Ascending aorta (tissue), 2 donors: ENCODE measurements around the gene NDUFAF8. TPM values are rescaled to one million over a fixed set of nuclear protein-coding genes. Genes with fewer than 3 reads are reported as not detected.

Experiments used
- DNase-seq, 2 donors: peaks; one replicate each; pipeline ENCODE4 v3.0.0-alpha.2; 2019; ENCODE audit warnings: low spot score in 2 of 2
- H3K27ac ChIP-seq, 2 donors: fragments of 200-600 bp; sonication (generic); one replicate each; pipeline ENCODE4 v1.5.1; 2016 to 2017; ENCODE audit warnings: mild to moderate bottlenecking in 1 of 2
- H3K27me3 ChIP-seq: fragments of 200-600 bp; sonication (generic); one replicate; pipeline ENCODE4 v1.5.1; 2017
- H3K36me3 ChIP-seq, 2 donors: fragments of 200-600 bp; sonication (generic); one replicate each; pipeline ENCODE4 v1.5.1; 2016
- H3K4me1 ChIP-seq, 2 donors: fragments of 200-600 bp; sonication (generic); one replicate each; pipeline ENCODE4 v1.5.1; 2016 to 2017; ENCODE audit warnings: mild to moderate bottlenecking in 1 of 2
- H3K4me3 ChIP-seq, 2 donors: fragments of 200-600 bp; sonication (generic); one replicate each; pipeline ENCODE4 v1.5.1; 2016 to 2017; ENCODE audit warnings: mild to moderate bottlenecking in 1 of 2
- H3K9me3 ChIP-seq, 2 donors: fragments of 200-600 bp; sonication (generic); one replicate each; pipeline ENCODE4 v1.5.1; 2016
- intact Hi-C: fragments of 100-400 bp; cut with DNase I; formaldehyde crosslinking; loops from one replicate; pipeline ENCODE4 v1.15.1; 2023
- total RNA-seq: library from RNA; depleted of rRNA; stranded (reverse); fragments of >200 nt; gene quantifications from one replicate; pipeline ENCODE4 v1.1.0, GENCODE V29; 2016
- TF ChIP-seq, protein P1 (sequence below), 3 experiments: fragments of 200-600 bp in 2 of 3; fragments of 450-650 bp in 1 of 3; sonication (generic) in 2 of 3; IDR thresholded peaks; one replicate each; pipeline ENCODE4 v1.5.1; 2016 to 2019; ENCODE audit warnings: antibody characterized with exemption in 3 of 3, mild to moderate bottlenecking in 1 of 3, moderate library complexity in 1 of 3

NDUFAF8 gene
- total RNA-seq, 1 donor from 2014 or later = 6.5 TPM

DNA sequence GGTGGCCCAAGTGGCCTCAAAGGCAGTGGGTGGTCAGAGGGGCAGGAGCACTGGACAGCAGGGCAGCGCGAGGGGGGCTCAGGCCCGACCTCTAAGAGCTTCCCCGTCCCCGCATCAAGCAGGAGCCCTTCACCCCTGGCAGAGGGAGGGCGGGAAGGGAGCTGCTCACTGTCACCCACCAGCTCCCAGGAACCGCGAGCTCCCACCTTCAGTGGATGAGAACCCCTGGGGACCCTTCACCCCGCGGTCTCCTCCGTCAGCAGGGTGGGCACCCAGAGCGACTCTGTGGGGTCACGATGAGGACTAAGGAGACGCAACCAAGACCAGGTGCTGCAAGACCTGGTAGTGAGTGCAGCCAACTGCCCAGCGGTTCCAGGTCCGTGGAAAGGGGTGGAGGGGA, 30.0 kb upstream of the NDUFAF8 start:
- Histone ChIP-seq H3K4me1 (peaks cover 0 to 6% of the 10 kb centered on the region in 2 donors), H3K27ac (no peak overlapping the region), H3K27me3 (no peaks in the 10 kb centered on the region), H3K36me3 (no peaks in the 10 kb centered on the region), H3K9me3 (no peaks in the 10 kb centered on the region), H3K4me3 (no peak overlapping the region)
- DNase-seq = no peak
- intact Hi-C loops = no loop called here
- TF ChIP-seq, protein P1, sequence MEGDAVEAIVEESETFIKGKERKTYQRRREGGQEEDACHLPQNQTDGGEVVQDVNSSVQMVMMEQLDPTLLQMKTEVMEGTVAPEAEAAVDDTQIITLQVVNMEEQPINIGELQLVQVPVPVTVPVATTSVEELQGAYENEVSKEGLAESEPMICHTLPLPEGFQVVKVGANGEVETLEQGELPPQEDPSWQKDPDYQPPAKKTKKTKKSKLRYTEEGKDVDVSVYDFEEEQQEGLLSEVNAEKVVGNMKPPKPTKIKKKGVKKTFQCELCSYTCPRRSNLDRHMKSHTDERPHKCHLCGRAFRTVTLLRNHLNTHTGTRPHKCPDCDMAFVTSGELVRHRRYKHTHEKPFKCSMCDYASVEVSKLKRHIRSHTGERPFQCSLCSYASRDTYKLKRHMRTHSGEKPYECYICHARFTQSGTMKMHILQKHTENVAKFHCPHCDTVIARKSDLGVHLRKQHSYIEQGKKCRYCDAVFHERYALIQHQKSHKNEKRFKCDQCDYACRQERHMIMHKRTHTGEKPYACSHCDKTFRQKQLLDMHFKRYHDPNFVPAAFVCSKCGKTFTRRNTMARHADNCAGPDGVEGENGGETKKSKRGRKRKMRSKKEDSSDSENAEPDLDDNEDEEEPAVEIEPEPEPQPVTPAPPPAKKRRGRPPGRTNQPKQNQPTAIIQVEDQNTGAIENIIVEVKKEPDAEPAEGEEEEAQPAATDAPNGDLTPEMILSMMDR (IDR thresholded peaks at IDR 0.05) = no peak

DNA sequence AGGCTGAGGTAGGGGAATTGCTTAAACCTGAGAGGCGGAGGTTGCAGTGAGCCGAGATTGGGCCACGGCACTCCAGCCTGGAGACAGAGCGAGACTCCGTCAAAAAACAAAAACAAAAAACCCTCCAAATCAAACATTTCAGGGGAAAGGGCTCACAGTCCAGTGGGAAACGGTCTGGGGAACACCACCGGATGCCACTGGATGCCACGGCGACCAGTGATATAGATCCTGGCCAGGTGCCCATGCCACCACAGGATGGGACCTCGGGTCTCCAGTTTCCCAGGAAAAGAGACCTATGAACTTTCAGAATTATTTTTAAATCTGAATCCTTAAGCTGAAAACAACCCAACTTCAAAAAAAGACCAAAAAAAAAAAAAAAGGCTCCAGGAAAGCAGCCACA, 28.7 kb upstream of the NDUFAF8 start:
- no peaks in the 10 kb centered on the region for H3K27me3 ChIP-seq
- peak overlapping the region in 1 of 2 donors; percentile 33 for H3K4me3 ChIP-seq
- H3K4me1 ChIP-seq = peaks cover 0 to 6% of the 10 kb centered on the region in 2 donors
- TF ChIP-seq, protein P1 (IDR thresholded peaks at IDR 0.05) = no peak
- H3K9me3 ChIP-seq = no peaks in the 10 kb centered on the region
- DNase-seq = no peak
- no peaks in the 10 kb centered on the region for H3K36me3 ChIP-seq
- intact Hi-C loops = no loop called here
- H3K27ac ChIP-seq = peak overlapping the region; percentile 6 to 40

DNA sequence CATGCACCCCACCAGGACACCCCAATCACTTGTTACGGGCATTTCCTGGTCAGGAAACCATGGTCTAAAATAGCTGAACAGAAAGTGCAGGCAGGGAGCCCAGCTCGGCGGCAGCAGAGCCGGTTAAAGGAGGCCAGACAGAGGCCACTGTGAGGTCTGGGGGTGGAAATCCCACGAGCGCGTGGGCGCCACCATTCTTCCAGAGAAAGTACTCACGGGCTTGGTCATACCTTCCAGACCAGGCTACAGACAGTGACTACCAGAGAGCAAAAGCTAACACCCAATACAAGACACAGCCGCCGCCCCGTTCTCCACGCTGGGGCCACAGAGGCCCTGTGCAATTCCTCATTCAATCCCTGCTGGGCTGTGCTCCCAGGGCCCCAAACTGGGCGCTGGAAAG, 28.2 kb upstream of the NDUFAF8 start:
- intact Hi-C loops = no loop called here
- Histone ChIP-seq H3K9me3 (no peaks in the 10 kb centered on the region), H3K4me3 (peak overlapping the region in 1 of 2 donors; percentile 33), H3K27me3 (no peaks in the 10 kb centered on the region), H3K36me3 (no peaks in the 10 kb centered on the region), H3K27ac (peak overlapping the region; percentile 6 to 40), H3K4me1 (peaks cover 0 to 6% of the 10 kb centered on the region in 2 donors)
- TF ChIP-seq, protein P1 (IDR thresholded peaks at IDR 0.05) = no peak
- no peak for DNase-seq

DNA sequence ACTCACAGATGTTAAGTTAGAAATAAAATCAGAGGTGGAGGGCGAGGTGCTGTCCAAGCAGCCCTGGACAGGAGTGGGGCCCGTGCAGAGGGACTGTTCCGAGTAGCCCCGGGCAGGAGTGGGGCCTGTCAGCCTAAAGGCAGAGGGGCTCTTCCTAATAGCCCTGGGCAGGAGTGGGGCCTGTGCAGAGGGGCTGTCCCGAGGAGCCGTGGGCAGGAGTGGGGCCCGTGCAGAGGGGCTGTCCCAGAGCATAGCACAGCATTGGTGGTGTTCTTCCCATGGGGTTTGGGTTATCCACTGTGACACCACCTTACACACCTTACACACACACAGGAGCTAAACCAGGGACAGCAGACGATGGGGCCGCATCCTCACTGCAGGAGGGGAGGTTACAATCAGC, 26.8 kb upstream of the NDUFAF8 start:
- no peak overlapping the region for H3K27ac ChIP-seq
- TF ChIP-seq, protein P1 (IDR thresholded peaks at IDR 0.05) = no peak
- H3K4me1 ChIP-seq = peaks cover 0 to 6% of the 10 kb centered on the region in 2 donors
- H3K36me3 ChIP-seq = no peaks in the 10 kb centered on the region
- no peaks in the 10 kb centered on the region for H3K27me3 ChIP-seq
- intact Hi-C loops = no loop called here
- no peak overlapping the region for H3K4me3 ChIP-seq
- H3K9me3 ChIP-seq = no peaks in the 10 kb centered on the region
- DNase-seq = no peak

DNA sequence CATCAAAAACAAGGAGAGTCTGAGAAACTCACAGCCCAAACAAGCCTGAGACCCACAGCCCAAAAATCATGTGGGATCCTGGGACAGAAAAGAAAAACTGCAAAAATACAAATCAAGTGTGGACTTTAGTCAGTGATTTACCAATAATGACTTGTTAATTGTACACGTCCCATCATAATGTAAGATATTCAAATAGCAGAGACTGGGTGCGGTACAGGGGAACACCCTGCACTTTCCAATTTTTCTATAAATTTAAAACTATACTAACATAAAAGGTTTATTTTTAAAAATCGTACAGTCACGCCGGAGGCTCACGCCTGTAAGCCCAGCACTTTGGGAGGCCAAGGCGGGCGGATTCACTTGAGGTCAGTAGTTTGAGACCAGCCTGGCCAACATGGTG, 25.1 kb upstream of the NDUFAF8 start:
- no peaks in the 10 kb centered on the region for H3K9me3 ChIP-seq
- H3K4me1 ChIP-seq = peaks cover 0 to 6% of the 10 kb centered on the region in 2 donors
- intact Hi-C loops = no loop called here
- no peaks in the 10 kb centered on the region for H3K27me3 ChIP-seq
- DNase-seq = no peak
- H3K36me3 ChIP-seq = no peaks in the 10 kb centered on the region
- H3K4me3 ChIP-seq = no peak overlapping the region
- H3K27ac ChIP-seq = no peak overlapping the region
- TF ChIP-seq, protein P1 (IDR thresholded peaks at IDR 0.05) = no peak

DNA sequence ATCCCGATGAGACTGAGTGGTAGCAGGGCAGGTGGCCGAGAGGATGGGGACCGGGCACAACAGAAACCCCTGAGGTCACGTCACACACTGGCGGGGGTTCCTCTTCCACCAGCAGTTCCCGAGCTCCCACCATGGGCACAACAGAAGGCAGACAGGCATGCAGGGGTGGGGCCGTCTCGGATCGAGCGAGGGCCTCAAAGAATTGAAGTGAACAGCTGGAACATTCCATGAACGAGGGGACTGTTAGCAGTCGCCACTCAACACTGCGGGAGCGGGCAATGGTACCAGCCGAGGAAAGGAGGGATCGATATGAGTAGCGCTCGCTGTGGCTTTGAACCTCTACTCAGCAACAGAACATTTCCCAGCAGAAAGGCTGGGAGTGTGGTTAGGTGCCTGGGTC, 21.6 kb upstream of the NDUFAF8 start:
- no peak overlapping the region for H3K4me3 ChIP-seq
- no peak for DNase-seq
- no peaks in the 10 kb centered on the region for H3K27me3 ChIP-seq
- TF ChIP-seq, protein P1 (IDR thresholded peaks at IDR 0.05) = no peak
- H3K27ac ChIP-seq = no peak overlapping the region
- peaks cover 0 to 11% of the 10 kb centered on the region in 2 donors for H3K4me1 ChIP-seq
- H3K9me3 ChIP-seq = no peaks in the 10 kb centered on the region
- intact Hi-C loops = no loop called here
- no peaks in the 10 kb centered on the region for H3K36me3 ChIP-seq
